WI38 (cell line): ENCODE data around the gene AHDC1.

Source experiments
- H3K4me3 ChIP-seq: 2 replicates; pipeline ENCODE4 v1.5.1; 2011; ENCODE audit warnings: low read depth, mild to moderate bottlenecking, control low read depth, low read length
- TF ChIP-seq, protein P1 (sequence below): IDR thresholded peaks from 2 replicates; pipeline ENCODE4 v1.5.1; 2012; ENCODE audit warnings: low read depth, mild to moderate bottlenecking, control low read depth, low read length

AHDC1 gene

DNA sequence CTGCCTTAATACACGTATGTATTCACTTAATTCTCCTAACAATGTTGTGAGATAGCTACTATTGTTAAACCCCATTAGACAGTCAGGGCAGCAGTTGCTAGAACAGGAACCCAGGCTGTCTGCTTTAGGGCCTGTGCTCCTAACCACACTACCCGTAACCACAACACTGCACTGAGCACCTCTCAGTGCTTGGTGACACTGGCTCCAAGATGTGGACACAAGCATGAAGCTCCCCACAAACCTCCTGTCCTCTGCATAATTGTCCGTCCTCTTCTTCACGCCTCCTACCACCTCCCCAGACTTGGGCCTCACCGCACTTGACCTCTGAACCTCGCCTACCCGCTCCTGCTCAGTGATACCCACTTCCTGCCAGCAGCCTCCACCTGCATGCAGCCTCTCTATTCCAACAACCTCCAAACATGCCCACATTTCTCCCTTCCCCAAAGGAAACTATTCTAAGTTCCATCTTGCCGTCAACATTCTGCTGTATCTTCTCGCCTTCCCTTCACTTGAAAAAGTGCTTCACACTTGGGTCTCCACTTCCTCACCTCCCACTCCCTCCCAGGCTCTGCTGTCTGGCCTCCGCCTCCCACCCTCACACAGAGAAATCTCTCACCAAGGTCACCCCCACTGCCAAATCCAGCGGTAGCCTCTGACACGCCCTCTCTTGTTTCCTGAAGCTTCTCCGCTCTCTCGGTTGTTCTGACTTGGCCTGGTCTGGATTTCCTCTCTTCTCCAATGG is 14.6 kb upstream of the AHDC1 start:
- TF ChIP-seq, protein P1, sequence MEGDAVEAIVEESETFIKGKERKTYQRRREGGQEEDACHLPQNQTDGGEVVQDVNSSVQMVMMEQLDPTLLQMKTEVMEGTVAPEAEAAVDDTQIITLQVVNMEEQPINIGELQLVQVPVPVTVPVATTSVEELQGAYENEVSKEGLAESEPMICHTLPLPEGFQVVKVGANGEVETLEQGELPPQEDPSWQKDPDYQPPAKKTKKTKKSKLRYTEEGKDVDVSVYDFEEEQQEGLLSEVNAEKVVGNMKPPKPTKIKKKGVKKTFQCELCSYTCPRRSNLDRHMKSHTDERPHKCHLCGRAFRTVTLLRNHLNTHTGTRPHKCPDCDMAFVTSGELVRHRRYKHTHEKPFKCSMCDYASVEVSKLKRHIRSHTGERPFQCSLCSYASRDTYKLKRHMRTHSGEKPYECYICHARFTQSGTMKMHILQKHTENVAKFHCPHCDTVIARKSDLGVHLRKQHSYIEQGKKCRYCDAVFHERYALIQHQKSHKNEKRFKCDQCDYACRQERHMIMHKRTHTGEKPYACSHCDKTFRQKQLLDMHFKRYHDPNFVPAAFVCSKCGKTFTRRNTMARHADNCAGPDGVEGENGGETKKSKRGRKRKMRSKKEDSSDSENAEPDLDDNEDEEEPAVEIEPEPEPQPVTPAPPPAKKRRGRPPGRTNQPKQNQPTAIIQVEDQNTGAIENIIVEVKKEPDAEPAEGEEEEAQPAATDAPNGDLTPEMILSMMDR: no peak
- H3K4me3 ChIP-seq: no peak overlapping the region

GRCh38 chr1:27617420-27617819 is 13.5 kb upstream of the AHDC1 start:
- TF ChIP-seq, protein P1: no peak
- no peak overlapping the region for H3K4me3 ChIP-seq

DNA sequence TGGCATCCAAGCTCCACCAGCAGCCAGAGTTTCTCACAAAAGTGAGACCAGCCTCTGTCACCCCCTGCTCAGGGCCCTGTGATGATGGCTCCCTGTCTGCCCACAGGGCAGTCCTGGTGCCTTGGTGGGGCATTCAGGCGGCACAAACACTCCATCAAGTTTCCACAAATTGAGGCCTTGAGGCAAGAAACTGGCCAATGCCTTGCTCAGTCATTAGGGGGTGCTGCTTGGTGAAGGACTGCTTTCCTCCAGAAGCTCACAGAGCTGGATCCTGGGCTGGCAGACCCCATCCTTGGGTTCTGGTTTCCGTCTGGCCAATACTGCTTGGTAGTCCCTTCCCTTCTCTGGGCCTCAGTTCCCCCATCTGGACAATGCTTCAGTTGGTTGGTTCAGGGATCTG is 12.5 kb upstream of the AHDC1 start:
- no peak overlapping the region for H3K4me3 ChIP-seq
- TF ChIP-seq, protein P1: no peak

DNA sequence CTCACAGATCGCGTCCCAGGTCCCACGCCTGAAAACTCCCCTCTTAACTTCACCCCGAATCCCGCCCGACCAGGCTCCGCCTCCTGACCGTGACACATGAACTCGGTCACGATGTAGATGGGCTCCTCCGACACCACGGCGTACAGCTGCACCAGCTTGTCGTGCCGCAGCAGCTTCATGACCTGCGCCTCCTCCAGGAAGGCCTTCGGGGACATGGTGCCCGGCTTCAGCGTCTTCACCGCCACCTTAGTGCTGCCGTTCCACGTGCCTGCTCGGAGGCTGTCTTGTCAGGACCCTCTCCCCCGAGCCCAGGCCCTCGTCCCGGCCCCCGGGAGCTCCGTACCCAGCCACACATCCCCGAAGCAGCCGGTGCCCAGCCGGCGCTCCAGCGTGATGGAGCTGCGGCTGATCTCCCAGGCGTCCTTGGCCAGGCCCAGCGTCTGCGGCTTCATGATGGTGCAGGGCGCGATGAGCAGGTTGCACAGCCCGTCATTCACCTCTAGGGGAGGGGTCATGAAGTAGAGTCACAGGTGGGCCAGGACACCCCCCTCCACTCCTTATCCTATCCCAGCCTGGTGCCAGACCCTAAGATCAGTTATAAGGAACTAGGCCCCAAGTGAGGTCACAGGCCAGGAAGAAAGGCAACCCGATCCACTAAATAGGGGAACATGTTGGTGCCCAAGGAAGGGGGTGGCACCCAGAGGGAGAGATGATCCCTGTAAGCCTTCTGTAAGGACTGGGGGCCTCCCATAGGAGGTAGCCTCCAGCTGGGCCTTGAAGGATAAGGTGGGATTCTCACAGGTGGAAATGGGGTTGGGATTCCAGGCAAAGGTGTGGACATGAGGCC is 11.6 kb upstream of the AHDC1 start:
- TF ChIP-seq, protein P1: no peak
- no peak overlapping the region for H3K4me3 ChIP-seq

DNA sequence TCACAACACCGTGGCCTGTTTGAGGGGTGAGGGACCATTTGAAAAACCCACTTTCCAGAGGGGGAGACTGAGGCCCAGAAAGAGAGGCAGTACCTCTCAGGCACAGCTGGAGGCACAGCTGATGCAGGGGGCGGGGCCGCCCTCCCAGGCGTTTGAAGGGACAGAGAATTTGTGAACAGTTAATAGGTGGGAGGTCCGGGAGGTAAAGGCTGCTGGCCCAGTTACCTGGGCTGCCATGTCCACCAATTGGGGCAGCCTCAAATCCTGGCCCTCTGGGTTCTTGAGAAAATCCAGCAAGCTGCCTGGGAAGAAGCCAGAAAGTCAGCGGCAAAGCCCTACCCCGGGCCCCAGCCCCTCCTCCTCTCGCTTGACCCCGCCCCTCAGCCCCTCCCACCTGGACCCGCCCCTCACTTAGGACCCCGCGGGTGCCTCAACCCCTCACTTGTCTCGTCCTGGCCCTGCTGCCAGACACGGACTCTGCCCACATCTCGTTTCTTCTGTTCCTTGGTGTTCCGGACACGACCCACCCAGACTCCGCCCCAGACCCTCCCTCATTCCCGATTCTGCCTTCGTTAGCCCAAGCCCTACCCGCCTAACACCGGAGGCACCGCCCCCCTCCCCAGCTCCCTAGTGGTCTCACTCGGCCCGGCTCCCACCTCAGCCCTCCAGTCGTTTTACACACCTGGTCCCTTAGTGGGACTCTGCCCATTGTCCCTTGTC is 10.8 kb upstream of the AHDC1 start:
- H3K4me3 ChIP-seq: no peak overlapping the region

GRCh38 chr1:27614043-27614624 is 10.2 kb upstream of the AHDC1 start:
- H3K4me3 ChIP-seq: no peak overlapping the region

More for the DNA sequence above, 10.8 kb upstream of the AHDC1 start:
- TF ChIP-seq, protein P1: no peak

More at GRCh38 chr1:27614043-27614624, 10.2 kb upstream of the AHDC1 start:
- TF ChIP-seq, protein P1: no peak
